Measurements from ENCODE around the gene MAPRE2.
A peak's percentile ranks its signal among the peaks of the same experiment; 100 is the strongest.

The MAPRE2 gene

GRCh38 chr18:35040988-35041814, at the start of gene MAPRE2:
TSS of gene MAPRE2 (plus strand) at chr18:35041413. CDS start at chr18:35041540, 127 bp downstream.
- DNase-seq (ENCODE audit: low read depth in 3 of 3): peak; percentile 98 to 99 (median 99)

GRCh38 chr18:34991561-34991960, 49.7 kb upstream of the MAPRE2 start:
- DNase-seq (ENCODE audit: low read depth in 3 of 3): no peak

GRCh38 chr18:34993289-34993688, 47.9 kb upstream of the MAPRE2 start:
- no peak for DNase-seq (ENCODE audit: low read depth in 3 of 3)

GRCh38 chr18:34995746-34996145, 45.5 kb upstream of the MAPRE2 start:
- no peak for DNase-seq (ENCODE audit: low read depth in 3 of 3)

DNA sequence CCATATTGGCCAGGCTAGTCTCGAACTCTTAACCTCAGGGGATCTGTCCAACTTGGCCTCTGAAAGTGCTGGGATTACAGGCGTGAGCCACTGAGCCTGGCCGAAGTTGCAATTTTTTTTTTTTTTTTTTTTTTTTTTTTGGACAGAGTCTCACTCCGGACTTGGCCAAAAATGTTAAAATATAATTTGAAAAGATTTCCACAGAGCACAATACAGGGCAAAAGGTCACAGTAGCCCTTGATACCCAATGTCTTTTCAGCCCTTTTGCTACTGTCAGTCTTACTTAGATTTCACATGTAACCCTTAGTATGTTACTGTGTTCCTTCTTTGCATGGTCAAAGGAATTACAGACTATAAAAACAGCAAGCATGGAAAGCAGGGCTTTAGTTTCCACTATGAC, 42.6 kb upstream of the MAPRE2 start:
- no peak for DNase-seq (ENCODE audit: low read depth in 3 of 3)

GRCh38 chr18:34999756-35000289, 41.4 kb upstream of the MAPRE2 start:
- DNase-seq (ENCODE audit: low read depth in 3 of 3): no peak

DNA sequence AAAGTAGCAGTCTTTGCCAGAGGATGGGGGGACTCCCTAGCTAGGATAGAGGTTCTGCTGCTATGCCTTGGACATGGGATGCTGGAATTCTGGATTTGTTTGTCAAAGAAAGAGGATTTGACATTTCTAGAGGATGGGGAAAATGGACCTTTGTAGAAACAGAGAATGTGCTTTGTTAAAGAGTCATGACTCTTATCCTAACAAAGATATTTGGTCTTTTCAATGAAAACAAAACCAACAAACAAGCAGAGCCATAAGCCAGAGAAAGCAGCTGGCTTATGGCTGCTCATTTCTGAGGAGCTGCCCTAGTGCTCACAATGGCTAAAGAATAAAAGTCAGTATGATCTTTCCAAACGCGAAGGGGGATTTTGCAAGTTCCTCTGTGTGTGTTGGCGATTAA, 40.8 kb upstream of the MAPRE2 start:
- DNase-seq (ENCODE audit: low read depth in 3 of 3): no peak

DNA sequence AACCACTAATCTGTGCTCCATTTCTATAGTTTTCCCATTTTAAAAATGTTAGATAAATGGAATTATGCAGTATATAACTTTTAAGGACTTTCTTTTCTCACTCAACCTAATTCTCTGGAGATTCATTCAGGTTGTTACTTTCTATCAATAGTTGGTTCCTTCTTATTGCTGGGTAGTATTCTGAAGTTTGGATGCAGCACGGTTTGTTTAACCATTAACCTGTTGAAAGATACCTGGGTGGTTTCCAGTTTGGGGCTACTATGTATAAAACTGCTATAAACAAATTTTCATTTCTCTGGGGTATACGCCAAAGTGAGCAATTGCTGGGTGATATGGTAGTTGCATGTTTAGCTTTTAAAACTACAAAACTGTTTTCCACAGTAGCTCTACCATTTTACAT, 39.1 kb upstream of the MAPRE2 start:
- no peak for DNase-seq (ENCODE audit: low read depth in 3 of 3)

GRCh38 chr18:35005963-35006577, 35.1 kb upstream of the MAPRE2 start:
- DNase-seq (ENCODE audit: low read depth in 3 of 3): no peak

- DNase-seq (ENCODE audit: low read depth in 3 of 3): no peak
Observed at GRCh38 chr18:35010156-35010555, 31.1 kb upstream of the MAPRE2 start.

DNA sequence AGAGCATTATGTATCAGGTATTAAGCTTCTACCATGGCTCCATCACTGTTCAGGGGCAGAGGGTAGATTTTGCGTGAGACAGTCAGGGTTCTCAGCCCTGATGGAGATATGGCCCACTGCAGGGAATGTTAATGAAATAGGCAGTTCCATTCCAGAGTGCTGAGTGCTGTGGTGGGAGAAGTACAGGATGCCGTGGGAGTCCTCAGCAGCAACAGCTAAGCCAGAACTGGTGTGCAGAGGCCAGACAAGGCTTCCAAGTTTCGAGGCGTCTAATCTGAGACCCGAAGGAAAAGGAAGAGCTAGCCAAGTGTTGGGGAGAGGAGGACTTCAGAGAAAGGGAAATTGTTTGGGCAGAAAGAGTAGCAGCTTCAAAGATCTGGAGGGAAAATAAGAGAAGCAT, 30.2 kb upstream of the MAPRE2 start:
- DNase-seq (ENCODE audit: low read depth in 3 of 3): no peak

GRCh38 chr18:35019933-35020332, 21.3 kb upstream of the MAPRE2 start:
- no peak for DNase-seq (ENCODE audit: low read depth in 3 of 3)

- DNase-seq (ENCODE audit: low read depth in 3 of 3): no peak
Observed at GRCh38 chr18:35022426-35023001, 18.7 kb upstream of the MAPRE2 start.

DNA sequence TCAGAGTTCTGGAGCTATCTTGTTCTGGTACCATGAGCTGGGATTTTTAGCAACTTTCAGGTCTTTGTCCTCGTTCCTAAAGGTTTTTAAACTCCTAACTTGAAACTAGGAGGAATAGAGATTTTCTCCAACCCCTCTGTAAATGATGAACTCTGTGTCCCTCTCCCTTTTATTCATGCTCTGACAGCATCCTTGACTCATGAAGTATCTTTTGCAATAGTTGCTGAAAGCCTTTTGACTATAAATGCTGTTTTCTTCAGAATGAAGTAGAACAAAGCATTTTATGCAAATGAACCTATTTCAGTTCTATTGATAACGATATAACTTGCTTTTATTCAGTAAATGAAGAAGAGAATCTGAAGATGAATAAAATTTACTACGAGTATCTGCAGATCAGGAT, 17.0 kb upstream of the MAPRE2 start:
- DNase-seq (ENCODE audit: low read depth in 3 of 3): no peak

- no peak for DNase-seq (ENCODE audit: low read depth in 3 of 3)
Observed at GRCh38 chr18:35024965-35025364, 16.2 kb upstream of the MAPRE2 start.

GRCh38 chr18:35026407-35027061, 14.7 kb upstream of the MAPRE2 start:
- DNase-seq (ENCODE audit: low read depth in 3 of 3): no peak

DNA sequence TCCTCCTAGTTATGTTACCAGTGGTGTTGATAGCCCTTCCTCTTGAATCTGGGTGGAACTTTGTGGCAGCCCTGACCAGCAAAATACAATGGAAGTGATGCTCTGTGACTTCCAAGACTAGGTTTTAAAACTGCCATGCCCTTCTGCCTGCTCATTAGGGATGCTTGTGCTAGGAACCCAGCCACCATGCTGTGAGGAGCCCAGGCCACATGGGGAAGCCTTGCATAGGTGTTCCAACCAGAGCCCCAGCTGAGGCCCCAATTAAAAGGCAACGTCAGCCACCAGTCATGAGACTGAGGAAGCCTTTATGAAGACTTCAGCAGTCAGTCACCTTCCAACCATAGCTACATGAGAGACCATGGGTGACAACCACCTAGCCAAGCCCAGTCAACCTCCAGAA, 14.0 kb upstream of the MAPRE2 start:
- no peak for DNase-seq (ENCODE audit: low read depth in 3 of 3)

GRCh38 chr18:35028536-35028935, 12.7 kb upstream of the MAPRE2 start:
- no peak for DNase-seq (ENCODE audit: low read depth in 3 of 3)

GRCh38 chr18:35029103-35029502, 12.1 kb upstream of the MAPRE2 start:
- no peak for DNase-seq (ENCODE audit: low read depth in 3 of 3)

- DNase-seq (ENCODE audit: low read depth in 3 of 3): no peak
Observed at GRCh38 chr18:35029770-35030169, 11.4 kb upstream of the MAPRE2 start.

DNA sequence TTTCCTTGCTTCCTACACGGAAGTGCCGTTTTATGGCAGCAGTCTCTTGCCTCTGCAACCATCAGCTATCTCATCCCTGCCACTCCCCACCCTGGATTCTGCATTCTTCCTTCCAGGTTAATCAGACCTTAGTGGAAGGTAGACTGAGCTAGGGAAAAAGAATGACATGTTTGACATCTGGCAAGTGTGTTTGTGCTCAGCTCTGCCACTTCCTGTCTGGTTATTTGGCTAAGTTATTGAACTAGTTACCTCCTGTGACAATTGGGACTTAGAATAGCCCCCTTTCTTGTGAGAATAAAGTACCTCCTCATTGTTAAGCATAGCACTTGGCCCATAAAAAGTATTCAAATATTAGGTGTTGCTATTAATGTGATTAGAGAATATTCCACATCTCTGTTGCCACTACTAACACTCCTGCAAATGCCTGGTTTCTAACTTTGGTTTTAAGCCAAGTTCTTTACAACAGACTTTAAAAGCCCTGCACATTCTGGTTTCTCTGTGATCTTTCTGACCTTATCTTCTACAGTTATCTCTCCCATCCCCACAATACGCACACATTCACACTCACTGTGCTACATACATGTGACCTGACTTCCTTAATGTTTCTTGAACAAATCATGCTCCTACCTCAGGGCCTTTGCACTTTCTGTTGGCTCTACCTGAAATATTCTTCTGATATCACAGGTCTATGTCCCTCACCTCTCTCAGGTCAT, 10.8 kb upstream of the MAPRE2 start:
- no peak for DNase-seq (ENCODE audit: low read depth in 3 of 3)

DNA sequence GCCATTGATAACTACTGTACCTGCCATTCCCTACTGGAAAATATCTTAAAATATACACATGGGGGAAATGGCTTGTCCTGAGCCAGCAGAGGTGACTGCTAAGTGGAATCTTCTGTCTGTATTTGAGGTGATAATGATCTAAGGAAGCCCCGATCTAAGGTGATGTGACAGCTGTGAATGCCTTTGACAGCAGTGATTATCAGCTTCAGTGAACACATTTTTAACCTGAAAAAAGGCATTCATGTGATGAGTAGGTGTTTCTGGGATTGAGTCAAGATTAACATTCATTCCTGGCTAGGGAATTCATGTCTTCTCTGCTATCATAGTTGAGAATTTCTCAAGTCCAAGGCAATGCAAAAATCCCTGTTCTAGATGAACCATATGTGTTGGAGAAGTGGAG, 9.1 kb upstream of the MAPRE2 start:
- no peak for DNase-seq (ENCODE audit: low read depth in 3 of 3)

Data from stimulated activated CD4-positive, alpha-beta T cell treated with anti-CD3 and anti-CD28 coated beads, TNF-alpha, amount 100 ng/mL, for 24 hours (primary cell).